HG02759 (cell line): ENCODE results near the gene MLPH.

Source experiments
- ATAC-seq: cut with Tn5 transposase; IDR thresholded peaks from one replicate; pipeline ENCODE4 v1.9.1; 2021; ENCODE audit warnings: mild to moderate bottlenecking, moderate library complexity; ENCODE audit not compliant: unreplicated experiment

Gene MLPH

GRCh38 chr2:237475704-237476141 lies 11.3 kb upstream of the MLPH start:
- no peak for ATAC-seq

DNA sequence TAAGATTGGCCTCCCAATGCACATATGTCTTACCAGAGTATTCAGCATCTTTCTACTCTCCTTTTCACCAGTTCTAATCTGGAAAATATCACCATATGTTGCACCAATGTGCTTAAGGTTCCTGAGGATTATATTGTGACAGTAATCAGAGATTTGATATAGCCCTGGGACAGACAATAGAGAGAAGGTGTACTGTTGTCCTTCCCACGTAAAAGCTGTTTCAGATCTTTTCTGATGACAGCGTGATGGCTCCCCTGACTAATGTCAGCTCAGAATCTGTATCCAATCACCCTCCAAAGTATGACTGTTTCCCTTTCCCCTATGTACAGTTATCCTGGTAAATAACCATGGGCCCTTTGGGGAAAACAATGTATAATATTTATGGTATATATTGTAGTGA lies 9.0 kb upstream of the MLPH start:
- no peak for ATAC-seq

DNA sequence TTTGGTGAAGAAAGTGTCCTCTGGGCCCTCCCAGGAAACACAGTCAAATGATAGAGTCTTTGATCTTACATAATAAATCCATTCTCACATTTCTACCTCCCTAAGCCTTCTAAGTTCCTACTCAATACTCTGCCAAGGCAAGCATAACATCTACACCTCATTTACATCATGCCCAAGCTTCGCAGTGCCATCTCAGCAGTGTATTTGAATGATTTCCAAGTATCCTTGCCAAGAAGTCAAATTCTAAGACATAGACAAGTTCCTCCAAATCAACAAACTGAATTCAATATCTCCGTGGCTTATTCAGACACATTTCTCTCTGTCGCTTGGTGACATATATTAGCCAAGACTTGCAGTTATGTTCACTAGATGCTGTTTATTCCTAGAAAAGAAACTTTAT lies 8.1 kb upstream of the MLPH start:
- ATAC-seq, result no peak

DNA sequence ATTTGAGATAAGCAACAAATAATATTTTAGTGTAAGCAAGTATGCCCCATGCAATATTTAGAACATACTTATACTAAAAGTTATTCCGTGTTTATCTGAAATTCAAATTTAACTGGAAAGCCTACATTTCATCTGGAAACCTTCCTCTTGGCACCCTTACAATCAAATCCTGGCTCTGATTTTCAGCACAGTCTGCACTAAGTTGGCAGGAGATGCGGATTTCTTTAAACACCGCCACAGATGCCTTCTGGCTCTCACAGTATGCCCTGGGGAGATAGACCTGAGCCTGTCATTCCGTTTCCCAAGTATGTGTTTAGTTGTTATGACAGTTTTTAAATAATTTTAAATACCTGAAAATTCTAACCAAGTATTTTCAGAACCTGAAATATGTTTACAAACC lies 7.3 kb upstream of the MLPH start:
- ATAC-seq, result no peak

GRCh38 chr2:237480556-237480955 lies 6.5 kb upstream of the MLPH start:
- no peak for ATAC-seq

GRCh38 chr2:237480988-237481525 lies 6.0 kb upstream of the MLPH start:
- ATAC-seq, result no peak

DNA sequence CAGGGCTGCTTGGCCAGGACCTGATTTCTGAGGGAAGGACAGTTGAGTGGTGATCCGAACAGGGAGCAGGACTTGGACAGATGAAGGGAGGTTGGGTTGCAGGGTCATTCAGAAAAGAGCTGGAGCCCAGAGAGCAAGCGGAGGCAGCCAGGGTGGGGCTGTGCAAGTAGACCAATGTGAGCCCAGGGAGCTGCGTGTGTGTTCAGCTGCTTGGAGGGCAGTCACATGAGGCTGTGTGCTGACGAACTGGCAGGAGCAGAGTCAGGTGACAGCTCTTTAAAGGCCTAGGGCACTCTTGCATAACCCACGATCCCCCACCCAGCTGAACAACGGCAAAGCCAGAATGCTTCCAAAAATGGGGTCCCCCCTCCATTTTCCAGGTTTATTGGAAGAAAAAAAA lies 4.6 kb upstream of the MLPH start:
- ATAC-seq, result no peak

GRCh38 chr2:237483018-237483731 lies 3.9 kb upstream of the MLPH start:
- ATAC-seq, result no peak

DNA sequence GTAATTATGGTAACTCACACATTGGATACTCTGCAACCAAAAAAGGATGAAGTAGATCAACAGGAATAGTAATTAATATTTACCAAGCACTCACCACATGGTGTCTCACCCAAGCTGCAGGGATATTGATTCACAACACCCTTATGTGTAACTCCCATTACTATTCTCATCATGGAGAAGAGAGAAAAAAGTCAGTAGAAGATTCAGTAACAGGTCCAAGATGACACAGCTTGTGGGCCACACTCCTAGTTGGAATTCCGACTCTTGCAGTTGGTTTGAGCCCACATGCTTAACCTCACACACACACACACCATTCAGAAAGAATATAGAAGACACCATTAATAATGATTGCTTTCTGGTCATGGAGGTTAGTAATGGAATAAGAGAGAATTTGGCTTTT lies 1.7 kb upstream of the MLPH start:
- no peak for ATAC-seq

GRCh38 chr2:237485844-237486243 lies 1.2 kb upstream of the MLPH start:
- ATAC-seq, result no peak

DNA sequence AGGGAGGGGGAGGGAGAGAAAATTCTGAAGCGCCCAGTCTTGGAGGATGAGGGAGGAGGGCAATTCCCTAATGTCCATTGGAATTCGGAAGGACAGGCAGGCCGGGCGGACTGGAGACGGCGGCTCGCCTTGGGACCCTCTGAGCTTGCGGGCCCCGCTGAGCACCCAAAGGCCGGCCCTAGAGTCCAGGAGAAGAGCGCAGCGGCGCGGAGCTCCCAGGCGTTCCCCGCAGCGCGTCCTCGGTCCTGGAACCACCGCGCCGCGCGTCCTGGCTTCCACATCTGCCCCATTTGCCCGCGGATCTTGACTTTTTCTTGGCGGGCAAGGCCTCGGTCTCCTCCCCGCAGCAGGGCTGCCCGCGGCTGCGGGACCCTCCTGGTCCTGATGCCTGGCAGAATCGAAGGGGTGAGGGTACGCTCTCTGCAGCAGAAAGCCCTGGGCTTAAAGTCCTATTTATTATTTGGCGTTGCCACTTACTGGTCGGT lies 675 bp upstream of the MLPH start:
- no peak for ATAC-seq

DNA sequence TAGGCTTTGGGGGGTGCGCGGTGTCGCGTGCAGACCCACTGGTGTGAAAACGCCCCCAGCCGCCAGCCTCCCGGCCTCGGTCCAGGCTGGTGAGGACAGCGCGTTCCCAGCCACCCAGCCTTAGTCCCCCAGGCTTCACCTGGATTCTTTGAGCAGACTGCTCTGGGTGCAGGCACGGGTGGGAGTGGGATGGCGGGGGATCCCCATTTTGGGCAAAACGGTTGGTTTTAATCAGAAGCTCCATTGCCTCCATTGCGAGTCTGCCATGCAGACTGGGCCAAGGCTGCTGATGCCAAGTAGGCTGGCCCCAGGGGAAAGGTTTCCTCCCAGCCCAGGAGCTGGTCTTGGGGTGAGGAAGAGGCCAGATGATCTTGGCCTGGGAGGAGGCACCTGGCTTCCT lies 445 bp downstream of the MLPH start:
- ATAC-seq, result no peak

GRCh38 chr2:237488295-237488694 lies 1.2 kb downstream of the MLPH start:
- ATAC-seq, result no peak

GRCh38 chr2:237488901-237489860 lies 2.1 kb downstream of the MLPH start:
- no peak for ATAC-seq

- ATAC-seq, result no peak
Measured at GRCh38 chr2:237490009-237490711, 3.1 kb downstream of the MLPH start.

GRCh38 chr2:237490795-237491194 lies 3.7 kb downstream of the MLPH start:
- no peak for ATAC-seq

DNA sequence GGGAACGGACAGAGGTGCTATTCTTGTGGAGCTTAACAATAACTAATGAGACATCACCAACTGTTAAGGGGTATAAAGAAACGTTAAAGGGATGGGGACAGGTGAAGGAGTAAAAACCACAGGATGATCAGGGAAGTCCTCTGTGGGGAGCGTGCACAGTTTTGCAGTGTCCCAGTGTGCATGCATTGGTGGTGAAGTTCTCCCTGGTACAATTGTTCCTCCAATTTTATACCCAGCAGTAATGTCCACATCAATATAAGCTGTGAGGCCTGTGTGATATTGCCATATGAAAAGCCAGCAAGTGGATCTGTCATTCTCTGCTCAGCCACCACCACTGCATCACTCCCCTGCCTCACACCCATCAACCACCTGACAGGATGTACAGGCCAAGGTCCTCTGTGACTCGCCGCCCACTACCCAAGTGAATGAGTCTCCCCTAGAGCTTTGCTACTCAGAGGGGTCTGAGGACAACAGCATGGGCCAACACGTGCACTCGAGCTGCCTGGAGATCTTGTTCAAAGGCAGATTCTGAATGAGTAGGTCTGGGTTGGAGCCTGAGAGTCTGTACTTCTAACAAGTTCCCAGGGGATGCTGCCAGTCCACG lies 4.6 kb downstream of the MLPH start:
- no peak for ATAC-seq

- no peak for ATAC-seq
Measured at GRCh38 chr2:237492137-237492890, 5.3 kb downstream of the MLPH start.

DNA sequence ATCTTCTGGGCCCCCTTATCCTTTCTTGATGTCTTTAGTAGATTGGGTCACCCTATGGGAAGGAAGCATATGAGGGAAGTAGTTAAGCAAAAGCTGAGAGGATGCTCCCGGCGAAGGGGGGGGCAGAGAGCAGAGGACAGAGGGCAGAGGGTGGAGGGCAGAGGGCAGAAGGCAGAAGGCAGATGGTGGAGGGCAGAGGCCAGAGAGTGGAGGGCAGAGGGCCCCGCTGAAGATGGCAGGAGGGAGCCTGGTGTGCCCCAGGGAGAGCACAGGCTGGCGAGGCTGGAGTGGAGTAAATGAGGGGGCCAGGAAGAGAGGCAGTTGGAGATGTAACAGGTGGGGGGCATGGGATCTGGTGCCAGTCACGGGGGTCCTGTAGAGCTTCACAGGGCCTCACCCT lies 7.0 kb downstream of the MLPH start:
- no peak for ATAC-seq

- ATAC-seq, result no peak
Measured at GRCh38 chr2:237495521-237496117, 8.6 kb downstream of the MLPH start.
